ENCODE measurements around the gene TSPAN18.

Gene TSPAN18

GRCh38 chr11:44803009-44803408 lies 76.2 kb downstream of the TSPAN18 start:
- DNase-seq (ENCODE audit: low spot score) = no peak
- TF ChIP-seq CTCF (IDR thresholded peaks at IDR 0.05; ENCODE audit: extremely low read depth, insufficient read depth, missing control alignments) = no peak
- in situ Hi-C loops (cut with MboI; ENCODE audit: low pct_unique_long_range_greater_than_20kb, low sequenced_read_pairs, unreplicated experiment) = no loop called here

- TF ChIP-seq CTCF (IDR thresholded peaks at IDR 0.05; ENCODE audit: extremely low read depth, insufficient read depth, missing control alignments) = no peak
- no peak for DNase-seq (ENCODE audit: low spot score)
- in situ Hi-C loops (cut with MboI; ENCODE audit: low pct_unique_long_range_greater_than_20kb, low sequenced_read_pairs, unreplicated experiment) = no loop called here
Observed at GRCh38 chr11:44804449-44805437, 78.0 kb downstream of the TSPAN18 start.

- in situ Hi-C loops (cut with MboI; ENCODE audit: low pct_unique_long_range_greater_than_20kb, low sequenced_read_pairs, unreplicated experiment) = no loop called here
- TF ChIP-seq CTCF (IDR thresholded peaks at IDR 0.05; ENCODE audit: extremely low read depth, insufficient read depth, missing control alignments) = no peak
- no peak for DNase-seq (ENCODE audit: low spot score)
Observed at GRCh38 chr11:44805596-44805995, 78.8 kb downstream of the TSPAN18 start.

- no peak for DNase-seq (ENCODE audit: low spot score)
- in situ Hi-C loops (cut with MboI; ENCODE audit: low pct_unique_long_range_greater_than_20kb, low sequenced_read_pairs, unreplicated experiment) = no loop called here
Observed at GRCh38 chr11:44808053-44808753, 81.4 kb downstream of the TSPAN18 start.

GRCh38 chr11:44809283-44809682 lies 82.5 kb downstream of the TSPAN18 start:
- no peak for TF ChIP-seq CTCF (IDR thresholded peaks at IDR 0.05; ENCODE audit: extremely low read depth, insufficient read depth, missing control alignments)
- in situ Hi-C loops (cut with MboI; ENCODE audit: low pct_unique_long_range_greater_than_20kb, low sequenced_read_pairs, unreplicated experiment) = no loop called here
- no peak for DNase-seq (ENCODE audit: low spot score)

More at GRCh38 chr11:44808053-44808753, 81.4 kb downstream of the TSPAN18 start:
- TF ChIP-seq CTCF (IDR thresholded peaks at IDR 0.05; ENCODE audit: extremely low read depth, insufficient read depth, missing control alignments) = no peak

- in situ Hi-C loops (cut with MboI; ENCODE audit: low pct_unique_long_range_greater_than_20kb, low sequenced_read_pairs, unreplicated experiment) = no loop called here
- DNase-seq (ENCODE audit: low spot score) = no peak
- TF ChIP-seq CTCF (IDR thresholded peaks at IDR 0.05; ENCODE audit: extremely low read depth, insufficient read depth, missing control alignments) = no peak
Observed at GRCh38 chr11:44811841-44812448, 85.2 kb downstream of the TSPAN18 start.

Measured in GM13977 (cell line).